Mammary epithelial cell (primary cell): ENCODE measurements around the gene GRN.

Experiments
- EZH2 ChIP-seq: IDR thresholded peaks from 2 replicates; pipeline ENCODE4 v1.6.1; 2012; ENCODE audit warnings: low read length, inconsistent platforms, borderline replicate concordance
- TF ChIP-seq, protein P1 (sequence below), 2 donors: IDR thresholded peaks in 1 of 2; conservative IDR thresholded peaks in 1 of 2; 2 replicates each; pipeline ENCODE4 v1.5.1; 2011 to 2012; ENCODE audit warnings: inconsistent platforms in 2 of 2, low read length in 2 of 2, mild to moderate bottlenecking in 2 of 2, control low read depth in 1 of 2, low read depth in 1 of 2; ENCODE audit not compliant: insufficient read depth in 1 of 2; ENCODE audit errors: extremely low read depth in 1 of 2

DNA sequence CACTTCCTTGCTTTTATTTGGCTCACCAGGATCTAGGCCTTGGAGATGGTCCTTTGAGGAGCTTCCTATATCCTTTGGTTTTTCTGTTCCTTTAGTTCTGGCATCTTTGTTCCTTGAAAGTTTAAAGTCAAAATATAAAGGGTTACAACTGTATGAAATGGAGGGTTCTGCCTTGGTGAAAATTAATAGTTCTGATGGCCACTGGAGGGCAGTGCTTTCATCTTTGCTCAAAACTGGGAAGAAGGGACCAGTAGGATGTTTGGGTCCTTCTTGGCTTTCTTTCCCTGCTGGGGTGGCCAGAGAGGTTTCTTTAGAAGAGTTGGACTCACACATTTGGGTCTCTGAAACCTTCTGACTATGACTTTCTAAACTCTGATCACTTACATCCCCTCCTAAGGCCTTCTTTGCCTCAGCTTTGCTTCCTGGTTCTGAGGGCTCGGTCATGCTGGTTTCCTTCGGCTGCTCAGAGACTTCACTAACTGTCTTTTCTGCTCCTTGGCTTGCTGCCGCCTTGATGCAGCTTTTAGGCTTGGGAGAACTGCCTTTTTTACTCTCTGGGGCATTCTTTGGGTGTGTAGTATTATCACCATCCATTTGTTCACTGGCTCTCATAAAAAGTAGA, 55.2 kb downstream of the GRN start:
- no peak for TF ChIP-seq EZH2
- TF ChIP-seq, protein P1, sequence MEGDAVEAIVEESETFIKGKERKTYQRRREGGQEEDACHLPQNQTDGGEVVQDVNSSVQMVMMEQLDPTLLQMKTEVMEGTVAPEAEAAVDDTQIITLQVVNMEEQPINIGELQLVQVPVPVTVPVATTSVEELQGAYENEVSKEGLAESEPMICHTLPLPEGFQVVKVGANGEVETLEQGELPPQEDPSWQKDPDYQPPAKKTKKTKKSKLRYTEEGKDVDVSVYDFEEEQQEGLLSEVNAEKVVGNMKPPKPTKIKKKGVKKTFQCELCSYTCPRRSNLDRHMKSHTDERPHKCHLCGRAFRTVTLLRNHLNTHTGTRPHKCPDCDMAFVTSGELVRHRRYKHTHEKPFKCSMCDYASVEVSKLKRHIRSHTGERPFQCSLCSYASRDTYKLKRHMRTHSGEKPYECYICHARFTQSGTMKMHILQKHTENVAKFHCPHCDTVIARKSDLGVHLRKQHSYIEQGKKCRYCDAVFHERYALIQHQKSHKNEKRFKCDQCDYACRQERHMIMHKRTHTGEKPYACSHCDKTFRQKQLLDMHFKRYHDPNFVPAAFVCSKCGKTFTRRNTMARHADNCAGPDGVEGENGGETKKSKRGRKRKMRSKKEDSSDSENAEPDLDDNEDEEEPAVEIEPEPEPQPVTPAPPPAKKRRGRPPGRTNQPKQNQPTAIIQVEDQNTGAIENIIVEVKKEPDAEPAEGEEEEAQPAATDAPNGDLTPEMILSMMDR (conservative IDR thresholded peaks at IDR 0.05 in 1 of 2, IDR thresholded peaks at IDR 0.05 in 1 of 2; ENCODE audit: extremely low read depth in 1 of 2, insufficient read depth in 1 of 2, low read depth in 1 of 2, low read length in 2 of 2): peak; percentile 33 to 46
